HG03565 (cell line): ENCODE data around the gene FOXJ1.

Source experiments
- ATAC-seq: cut with Tn5 transposase; IDR thresholded peaks from one replicate; pipeline ENCODE4 v1.9.1; 2021; ENCODE audit warnings: mild to moderate bottlenecking, moderate library complexity; ENCODE audit not compliant: unreplicated experiment

FOXJ1 gene

GRCh38 chr17:76160896-76161528, 20.0 kb upstream of the FOXJ1 start:
- ATAC-seq, result no peak

- no peak for ATAC-seq
Observed at GRCh38 chr17:76159157-76159556, 18.1 kb upstream of the FOXJ1 start.

GRCh38 chr17:76157759-76158158, 16.7 kb upstream of the FOXJ1 start:
- ATAC-seq, result no peak

- ATAC-seq, result no peak
Observed at GRCh38 chr17:76156662-76156991, 15.6 kb upstream of the FOXJ1 start.

GRCh38 chr17:76155988-76156661, 15.1 kb upstream of the FOXJ1 start:
- ATAC-seq, result no peak

- no peak for ATAC-seq
Observed at GRCh38 chr17:76154936-76155845, 14.1 kb upstream of the FOXJ1 start.

GRCh38 chr17:76154292-76154691, 13.2 kb upstream of the FOXJ1 start:
- no peak for ATAC-seq

GRCh38 chr17:76153640-76154039, 12.6 kb upstream of the FOXJ1 start:
- no peak for ATAC-seq

- ATAC-seq, result no peak
Observed at GRCh38 chr17:76153202-76153601, 12.2 kb upstream of the FOXJ1 start.

- no peak for ATAC-seq
Observed at GRCh38 chr17:76152591-76152990, 11.5 kb upstream of the FOXJ1 start.

GRCh38 chr17:76151896-76152454, 10.9 kb upstream of the FOXJ1 start:
- ATAC-seq, result no peak

GRCh38 chr17:76150712-76151622, 9.9 kb upstream of the FOXJ1 start:
- no peak for ATAC-seq

GRCh38 chr17:76149214-76149613, 8.2 kb upstream of the FOXJ1 start:
- no peak for ATAC-seq

- ATAC-seq, result no peak
Observed at GRCh38 chr17:76148015-76148326, 6.9 kb upstream of the FOXJ1 start.

GRCh38 chr17:76147211-76148014, 6.4 kb upstream of the FOXJ1 start:
- ATAC-seq, result no peak

GRCh38 chr17:76146053-76146851, 5.2 kb upstream of the FOXJ1 start:
- no peak for ATAC-seq

- ATAC-seq, result no peak
Observed at GRCh38 chr17:76145231-76146052, 4.4 kb upstream of the FOXJ1 start.

GRCh38 chr17:76142585-76143041, 1.6 kb upstream of the FOXJ1 start:
- ATAC-seq, result no peak
